ENCODE results near the gene ZNF839.

ZNF839 gene

GRCh38 chr14:102344485-102344884 lies 24.9 kb downstream of the ZNF839 start:
- no peak overlapping the region for H3K4me2 ChIP-seq (ENCODE audit: insufficient read depth, low read length)
- no peak overlapping the region for H3K4me3 ChIP-seq (ENCODE audit: low read depth in 1 of 2, low read length in 2 of 2)
- ATAC-seq (ENCODE audit: insufficient read depth, low read depth) (no peak), DNase-seq (no peak)
- no peaks in the 10 kb centered on the region for H4K20me1 ChIP-seq (ENCODE audit: insufficient read depth, low read length)
- no peak overlapping the region for H3K9ac ChIP-seq (ENCODE audit: low read depth, low read length)
- H3K36me3 ChIP-seq (ENCODE audit: insufficient read depth, low read length): peaks cover 73% of the 10 kb centered on the region
- H3K79me2 ChIP-seq (ENCODE audit: insufficient read depth, low read length): no peaks in the 10 kb centered on the region
- H2AFZ ChIP-seq (ENCODE audit: low read depth, low read length): no peak overlapping the region
- no peak overlapping the region for H3K27ac ChIP-seq (ENCODE audit: low read length)
- H3K9me3 ChIP-seq (ENCODE audit: insufficient read depth, low read length, severe bottlenecking): no peaks in the 10 kb centered on the region
- no peak for TF ChIP-seq EZH2 (IDR thresholded peaks at IDR 0.05; ENCODE audit: borderline replicate concordance, low read depth, low read length, severe bottlenecking)
- TF ChIP-seq CTCF (IDR thresholded peaks at IDR 0.05; ENCODE audit: borderline replicate concordance, extremely low read depth, low read length, poor library complexity, severe bottlenecking): no peak
- no peaks in the 10 kb centered on the region for H3K4me1 ChIP-seq (ENCODE audit: insufficient read depth, low read length)
- no peaks in the 10 kb centered on the region for H3K27me3 ChIP-seq (ENCODE audit: insufficient read depth, low read length, poor library complexity)

- H4K20me1 ChIP-seq (ENCODE audit: insufficient read depth, low read length): no peaks in the 10 kb centered on the region
- TF ChIP-seq CTCF (IDR thresholded peaks at IDR 0.05; ENCODE audit: borderline replicate concordance, extremely low read depth, low read length, poor library complexity, severe bottlenecking): no peak
- no peak for TF ChIP-seq EZH2 (IDR thresholded peaks at IDR 0.05; ENCODE audit: borderline replicate concordance, low read depth, low read length, severe bottlenecking)
- no peaks in the 10 kb centered on the region for H3K9me3 ChIP-seq (ENCODE audit: insufficient read depth, low read length, severe bottlenecking)
- H3K36me3 ChIP-seq (ENCODE audit: insufficient read depth, low read length): peaks cover 77% of the 10 kb centered on the region
- H2AFZ ChIP-seq (ENCODE audit: low read depth, low read length): no peak overlapping the region
- no peaks in the 10 kb centered on the region for H3K27me3 ChIP-seq (ENCODE audit: insufficient read depth, low read length, poor library complexity)
- no peak overlapping the region for H3K4me3 ChIP-seq (ENCODE audit: low read depth in 1 of 2, low read length in 2 of 2)
- no peak overlapping the region for H3K27ac ChIP-seq (ENCODE audit: low read length)
- H3K79me2 ChIP-seq (ENCODE audit: insufficient read depth, low read length): no peaks in the 10 kb centered on the region
- H3K4me2 ChIP-seq (ENCODE audit: insufficient read depth, low read length): no peak overlapping the region
- DNase-seq (no peak), ATAC-seq (ENCODE audit: insufficient read depth, low read depth) (no peak)
- no peaks in the 10 kb centered on the region for H3K4me1 ChIP-seq (ENCODE audit: insufficient read depth, low read length)
- H3K9ac ChIP-seq (ENCODE audit: low read depth, low read length): no peak overlapping the region
Observed at GRCh38 chr14:102345232-102345631, 25.7 kb downstream of the ZNF839 start.

GRCh38 chr14:102346645-102347044 lies 27.1 kb downstream of the ZNF839 start:
- TF ChIP-seq CTCF (IDR thresholded peaks at IDR 0.05; ENCODE audit: borderline replicate concordance, extremely low read depth, low read length, poor library complexity, severe bottlenecking): no peak
- no peak for TF ChIP-seq EZH2 (IDR thresholded peaks at IDR 0.05; ENCODE audit: borderline replicate concordance, low read depth, low read length, severe bottlenecking)
- no peaks in the 10 kb centered on the region for H4K20me1 ChIP-seq (ENCODE audit: insufficient read depth, low read length)
- no peaks in the 10 kb centered on the region for H3K27me3 ChIP-seq (ENCODE audit: insufficient read depth, low read length, poor library complexity)
- H3K9me3 ChIP-seq (ENCODE audit: insufficient read depth, low read length, severe bottlenecking): no peaks in the 10 kb centered on the region
- no peak overlapping the region for H2AFZ ChIP-seq (ENCODE audit: low read depth, low read length)
- no peaks in the 10 kb centered on the region for H3K79me2 ChIP-seq (ENCODE audit: insufficient read depth, low read length)
- H3K36me3 ChIP-seq (ENCODE audit: insufficient read depth, low read length): peaks cover 71% of the 10 kb centered on the region
- ATAC-seq (ENCODE audit: insufficient read depth, low read depth) (no peak), DNase-seq (no peak)
- H3K4me3 ChIP-seq (ENCODE audit: low read depth in 1 of 2, low read length in 2 of 2): no peak overlapping the region
- H3K4me2 ChIP-seq (ENCODE audit: insufficient read depth, low read length): no peak overlapping the region
- no peak overlapping the region for H3K9ac ChIP-seq (ENCODE audit: low read depth, low read length)
- H3K4me1 ChIP-seq (ENCODE audit: insufficient read depth, low read length): no peaks in the 10 kb centered on the region
- H3K27ac ChIP-seq (ENCODE audit: low read length): no peak overlapping the region

GRCh38 chr14:102348376-102348775 lies 28.8 kb downstream of the ZNF839 start:
- DNase-seq (no peak), ATAC-seq (ENCODE audit: insufficient read depth, low read depth) (no peak)
- H2AFZ ChIP-seq (ENCODE audit: low read depth, low read length): no peak overlapping the region
- H3K27ac ChIP-seq (ENCODE audit: low read length): no peak overlapping the region
- H3K4me2 ChIP-seq (ENCODE audit: insufficient read depth, low read length): no peak overlapping the region
- H3K4me1 ChIP-seq (ENCODE audit: insufficient read depth, low read length): no peaks in the 10 kb centered on the region
- H3K9me3 ChIP-seq (ENCODE audit: insufficient read depth, low read length, severe bottlenecking): no peaks in the 10 kb centered on the region
- no peak for TF ChIP-seq CTCF (IDR thresholded peaks at IDR 0.05; ENCODE audit: borderline replicate concordance, extremely low read depth, low read length, poor library complexity, severe bottlenecking)
- no peak for TF ChIP-seq EZH2 (IDR thresholded peaks at IDR 0.05; ENCODE audit: borderline replicate concordance, low read depth, low read length, severe bottlenecking)
- no peak overlapping the region for H3K4me3 ChIP-seq (ENCODE audit: low read depth in 1 of 2, low read length in 2 of 2)
- no peaks in the 10 kb centered on the region for H3K27me3 ChIP-seq (ENCODE audit: insufficient read depth, low read length, poor library complexity)
- no peak overlapping the region for H3K9ac ChIP-seq (ENCODE audit: low read depth, low read length)
- H3K36me3 ChIP-seq (ENCODE audit: insufficient read depth, low read length): peaks cover 63% of the 10 kb centered on the region
- no peaks in the 10 kb centered on the region for H3K79me2 ChIP-seq (ENCODE audit: insufficient read depth, low read length)
- H4K20me1 ChIP-seq (ENCODE audit: insufficient read depth, low read length): no peaks in the 10 kb centered on the region
